HG03280 (cell line): ENCODE measurements around the gene DIO3.
"Not testable (repeated sequence)": the region's sequence is repeated elsewhere in the genome, so short reads cannot be mapped to it uniquely, and the experiment has no call there.

Experiments used
- ATAC-seq: cut with Tn5 transposase; IDR thresholded peaks from one replicate; pipeline ENCODE4 v1.9.1; 2021; ENCODE audit warnings: mild to moderate bottlenecking, moderate library complexity; ENCODE audit not compliant: unreplicated experiment

Gene DIO3

DNA sequence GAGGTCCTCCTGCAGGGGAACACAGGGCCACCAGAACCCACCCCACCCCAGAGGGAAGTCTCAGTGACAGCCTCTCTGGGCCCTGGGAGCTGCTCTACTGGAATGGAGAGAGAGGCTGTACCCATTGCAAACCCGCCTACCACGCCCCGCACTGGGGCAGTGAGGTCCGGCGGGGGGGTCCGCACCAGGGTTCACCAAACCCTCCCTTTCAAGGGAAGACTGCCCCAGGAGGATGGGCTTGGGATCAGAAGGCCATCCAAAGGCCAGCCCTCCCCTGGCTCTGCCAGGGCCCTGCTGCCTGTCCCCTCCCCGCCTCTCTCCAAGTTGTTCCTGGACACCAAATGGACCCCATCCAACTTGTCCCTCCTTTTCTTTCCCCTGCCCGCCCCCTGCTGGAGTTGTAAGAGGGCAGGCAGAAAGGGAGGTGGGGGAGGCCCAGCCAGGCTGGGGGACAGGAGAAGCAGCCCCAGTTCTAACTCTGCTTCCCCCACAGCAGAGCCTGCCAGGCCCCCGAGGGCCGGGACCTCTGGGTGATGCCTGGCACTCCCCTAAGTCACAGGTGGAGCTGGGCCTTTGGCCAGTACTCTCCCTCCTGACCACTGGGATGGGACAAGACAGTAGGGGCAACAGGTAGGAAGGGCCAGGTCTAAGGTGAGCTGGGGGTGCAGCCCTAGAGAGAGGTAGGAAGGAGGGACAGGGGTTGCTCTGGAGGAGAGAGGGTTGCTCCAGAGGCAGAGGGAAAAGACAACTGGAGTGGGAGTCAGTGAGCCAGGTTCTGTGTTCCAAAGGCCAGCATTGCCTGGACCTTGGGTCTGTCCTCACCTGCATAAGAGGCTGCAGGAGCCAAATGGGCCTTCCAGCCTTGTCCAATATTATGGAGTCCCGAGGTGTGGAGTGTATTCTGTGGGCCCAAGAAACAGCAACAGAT is 3.2 kb upstream of the DIO3 start:
- ATAC-seq, result no peak

DNA sequence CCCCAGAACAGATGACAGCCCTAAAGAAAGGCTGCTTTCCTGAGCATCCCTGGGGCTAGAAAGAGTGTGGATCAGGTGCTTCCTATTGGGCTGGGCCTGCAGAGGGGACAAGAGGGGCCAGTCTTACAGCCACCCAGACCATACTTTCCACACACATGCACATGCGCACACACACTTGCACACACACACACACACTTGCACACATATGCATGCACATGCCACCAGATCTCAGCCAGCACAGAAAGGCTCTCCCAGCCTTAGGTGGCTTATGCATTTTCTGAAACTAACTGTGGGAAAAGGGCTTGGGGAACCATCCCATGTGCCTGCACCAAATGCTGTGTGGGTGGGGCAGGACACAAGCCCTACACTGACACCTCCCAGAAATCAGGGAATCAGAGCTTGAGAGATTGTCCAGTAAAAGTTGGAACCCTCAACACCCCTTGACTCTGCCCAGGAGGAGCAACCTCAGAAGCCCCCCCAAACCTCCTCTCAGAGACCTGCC is 2.5 kb upstream of the DIO3 start:
- ATAC-seq, result no peak

DNA sequence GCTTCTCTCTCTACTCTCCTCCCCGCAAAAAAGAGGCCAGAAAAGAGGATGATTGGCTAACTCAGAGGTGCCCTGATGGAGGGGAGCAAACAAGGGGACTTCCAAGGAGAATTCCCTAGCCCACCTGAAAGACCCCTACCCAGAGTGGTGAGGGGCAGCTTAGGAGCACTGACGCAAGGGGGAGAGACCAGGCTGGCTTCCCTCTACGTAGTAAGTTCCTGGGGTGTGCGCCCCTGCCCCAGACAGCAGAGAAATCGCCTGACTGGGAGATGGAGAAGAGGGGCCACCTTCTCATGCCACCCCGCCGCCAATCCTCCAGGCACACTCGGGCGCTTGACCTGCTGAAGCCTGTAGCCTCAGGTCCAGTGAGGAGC is 2.1 kb upstream of the DIO3 start:
- no peak for ATAC-seq

DNA sequence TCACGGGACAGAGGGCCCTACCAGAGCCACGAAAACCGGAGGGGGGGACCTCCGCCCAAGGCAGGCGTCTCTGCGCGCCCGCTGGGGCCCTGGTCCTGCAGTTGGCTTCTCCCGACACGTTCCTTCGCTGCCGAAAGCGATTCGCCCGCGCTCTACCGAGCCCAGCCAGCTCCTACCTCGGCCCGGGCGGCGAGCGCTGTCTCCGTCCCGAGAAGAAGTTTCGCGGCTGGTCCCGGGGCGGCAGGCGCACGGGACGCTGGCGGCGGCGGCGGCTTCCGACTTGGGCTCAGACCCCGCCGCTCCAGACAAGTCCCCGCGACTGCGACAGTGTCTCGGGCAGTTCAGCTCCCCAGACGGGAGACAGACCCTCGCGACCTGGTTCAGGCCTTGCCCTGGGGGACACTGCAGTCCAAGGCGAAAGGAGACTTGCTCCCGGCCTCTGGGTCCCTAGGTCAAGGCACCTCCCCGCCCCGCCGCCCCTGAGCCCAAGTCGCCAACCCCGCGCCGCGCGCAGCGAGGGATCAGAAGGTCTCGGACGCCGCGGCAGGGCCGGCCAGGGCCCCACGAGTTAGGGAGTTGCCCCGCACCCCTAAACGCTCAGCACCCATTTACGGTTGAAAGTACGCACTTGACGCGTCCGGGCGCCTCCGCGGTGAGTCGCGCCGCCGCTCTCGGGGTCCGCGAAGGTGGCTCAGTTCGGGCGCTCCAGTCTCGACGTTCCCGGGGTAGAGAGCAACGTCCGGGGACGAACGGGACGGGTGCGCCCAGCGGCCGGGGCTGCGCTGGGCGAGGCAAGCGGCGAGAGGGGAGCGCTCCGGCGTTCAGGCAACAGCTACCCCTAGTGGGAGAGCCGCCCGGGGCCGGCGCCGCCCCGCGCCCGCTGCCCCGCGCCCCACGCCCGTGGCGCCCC is 1.4 kb upstream of the DIO3 start:
- no peak for ATAC-seq

DNA sequence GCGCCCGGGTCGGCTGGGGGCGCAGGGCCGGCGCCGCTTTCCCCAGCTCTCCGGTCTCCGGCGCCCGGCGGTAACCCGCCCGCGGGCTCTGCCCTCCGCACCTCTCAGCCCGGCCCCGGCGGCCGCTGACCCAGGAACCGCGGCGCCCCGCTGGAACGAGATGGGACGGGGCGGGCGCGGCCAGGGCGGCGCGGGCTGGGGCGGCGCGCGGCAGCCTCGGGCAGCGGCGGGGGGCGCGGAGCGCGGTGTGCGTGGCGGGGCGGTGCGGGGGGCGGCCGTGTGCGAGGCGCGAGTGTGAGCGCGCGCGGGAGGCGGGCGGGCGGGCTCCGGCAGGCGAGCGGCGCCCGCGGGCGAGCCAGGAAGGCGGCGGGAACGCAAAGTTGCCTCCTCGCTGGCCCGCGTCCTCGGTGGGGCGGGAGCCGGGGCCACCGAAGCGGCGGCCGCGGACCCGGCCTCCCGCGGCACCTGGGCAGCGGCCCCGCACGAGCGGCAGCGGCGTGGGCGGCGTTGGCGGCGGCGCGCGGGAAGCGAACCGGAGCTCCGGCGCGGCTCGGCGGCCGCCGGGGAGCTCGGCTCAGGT is 671 bp upstream of the DIO3 start:
- no peak for ATAC-seq

DNA sequence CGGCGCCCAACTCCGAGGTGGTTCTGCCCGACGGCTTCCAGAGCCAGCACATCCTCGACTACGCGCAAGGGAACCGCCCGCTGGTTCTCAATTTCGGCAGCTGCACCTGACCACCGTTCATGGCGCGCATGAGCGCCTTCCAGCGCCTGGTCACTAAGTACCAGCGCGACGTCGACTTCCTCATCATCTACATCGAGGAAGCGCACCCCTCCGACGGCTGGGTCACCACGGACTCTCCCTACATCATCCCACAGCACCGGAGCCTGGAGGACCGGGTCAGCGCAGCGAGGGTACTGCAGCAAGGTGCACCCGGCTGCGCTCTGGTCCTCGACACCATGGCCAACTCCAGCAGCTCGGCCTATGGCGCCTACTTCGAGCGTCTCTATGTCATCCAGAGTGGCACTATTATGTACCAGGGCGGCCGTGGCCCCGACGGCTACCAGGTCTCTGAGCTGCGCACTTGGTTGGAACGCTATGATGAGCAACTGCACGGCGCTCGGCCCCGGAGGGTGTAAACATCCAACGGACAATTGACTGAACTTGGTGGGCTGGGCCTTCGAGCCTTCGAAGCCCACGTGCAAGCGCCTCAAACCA is 699 bp downstream of the DIO3 start:
- ATAC-seq, result no peak

DNA sequence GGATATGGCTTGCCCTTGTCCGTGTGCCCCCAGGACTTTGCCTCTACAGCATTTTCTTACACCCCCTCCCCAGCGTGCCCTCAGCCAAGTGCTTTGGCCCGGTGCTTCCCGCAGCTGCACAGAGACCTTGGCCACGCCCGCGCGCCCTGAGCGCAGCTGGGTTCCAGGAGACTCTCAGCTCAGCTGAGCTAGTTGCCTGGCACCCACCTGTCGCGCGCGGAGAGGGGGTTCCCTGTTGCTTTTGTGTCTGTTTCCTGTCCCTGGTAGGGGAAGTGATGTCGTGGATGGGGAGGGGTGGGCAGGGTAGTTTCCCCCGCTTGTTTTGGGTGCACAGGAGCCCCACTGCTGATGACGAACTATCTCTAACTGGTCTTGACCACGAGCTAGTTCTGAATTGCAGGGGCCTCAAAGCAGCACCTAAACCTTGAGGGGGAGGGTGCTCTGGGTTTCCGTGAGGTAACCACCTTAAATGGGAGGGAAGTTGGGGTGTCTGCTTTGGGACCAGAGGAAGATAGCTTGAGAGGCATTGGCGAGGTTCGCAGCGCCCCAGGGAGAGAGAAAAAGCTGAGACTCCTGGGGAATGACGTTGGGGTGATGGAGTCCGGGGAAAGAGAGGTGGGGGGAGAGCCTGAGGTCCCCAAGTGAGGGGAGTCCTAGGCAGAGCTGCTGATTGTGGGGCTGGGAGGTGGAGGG is 1.5 kb downstream of the DIO3 start:
- ATAC-seq, result no peak

DNA sequence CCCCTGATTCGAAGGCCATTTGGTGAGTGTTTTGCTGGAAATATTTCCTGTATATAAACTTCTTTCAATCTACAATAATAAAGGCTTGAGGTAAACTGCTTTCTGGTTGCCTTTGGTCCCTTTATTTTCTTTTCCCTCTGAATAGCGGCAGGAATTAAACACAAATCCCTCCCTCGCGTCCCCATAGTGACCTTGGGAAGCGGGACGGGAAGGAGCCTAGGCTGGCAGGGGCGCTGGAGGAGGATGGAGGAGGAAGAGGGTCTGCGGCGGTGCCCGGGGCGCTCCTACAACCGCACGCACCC is 2.0 kb downstream of the DIO3 start:
- ATAC-seq, result no peak

DNA sequence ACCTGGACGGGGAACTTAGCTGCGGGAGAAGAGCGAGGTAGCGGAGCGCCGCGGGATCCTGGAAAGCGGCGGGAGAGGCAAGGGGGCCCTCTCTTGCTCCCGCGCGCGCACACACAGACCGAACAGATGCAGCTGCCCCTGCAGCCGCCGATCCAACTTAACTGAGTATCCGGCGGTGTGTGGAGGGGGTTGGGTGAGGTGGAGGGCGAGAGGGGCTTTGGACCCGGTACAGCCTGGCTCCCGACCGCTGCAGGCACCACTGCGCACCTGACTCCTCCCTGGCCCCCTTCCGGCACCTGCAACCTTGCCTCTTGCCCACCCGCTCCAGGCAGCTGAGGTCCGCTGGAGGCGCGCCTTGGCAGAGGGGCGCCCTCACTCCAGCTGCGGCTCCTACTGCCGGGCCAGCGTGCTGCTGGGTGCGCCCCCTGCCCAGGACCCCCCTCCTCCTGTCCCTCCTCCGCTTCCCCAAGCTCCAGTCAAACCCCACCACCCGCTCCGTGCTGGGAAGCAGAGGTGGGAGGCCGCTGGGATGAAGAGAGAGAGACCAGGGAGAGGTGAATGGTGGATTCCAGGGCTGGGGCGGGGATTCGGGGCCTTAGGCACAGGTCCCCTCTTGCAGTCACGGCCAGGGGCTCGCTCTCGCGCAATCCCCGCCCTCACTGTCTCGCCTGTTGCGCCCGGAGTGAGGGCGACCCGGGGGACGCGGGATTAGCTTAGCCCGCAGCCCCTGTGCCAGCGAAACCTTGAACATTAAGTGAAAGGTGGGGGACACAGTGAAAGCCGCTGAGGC is 2.6 kb downstream of the DIO3 start:
- ATAC-seq, result no peak

DNA sequence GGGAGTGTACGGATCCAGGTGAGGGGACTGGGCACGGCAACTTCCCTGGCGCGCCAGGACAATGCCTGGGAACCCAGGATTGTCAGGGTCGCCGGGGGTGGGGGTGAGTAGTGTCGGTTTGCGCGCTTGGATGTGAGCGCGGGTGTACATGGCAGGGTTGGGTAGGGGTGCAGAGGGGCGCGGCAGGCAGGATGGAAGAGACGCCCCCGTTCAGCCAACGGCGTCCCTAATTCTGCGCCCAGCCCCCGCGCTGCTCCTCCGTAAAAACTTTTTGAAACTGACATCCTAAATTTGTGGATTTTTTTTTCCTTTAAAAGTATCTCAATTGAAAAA is 3.1 kb downstream of the DIO3 start:
- no peak for ATAC-seq

DNA sequence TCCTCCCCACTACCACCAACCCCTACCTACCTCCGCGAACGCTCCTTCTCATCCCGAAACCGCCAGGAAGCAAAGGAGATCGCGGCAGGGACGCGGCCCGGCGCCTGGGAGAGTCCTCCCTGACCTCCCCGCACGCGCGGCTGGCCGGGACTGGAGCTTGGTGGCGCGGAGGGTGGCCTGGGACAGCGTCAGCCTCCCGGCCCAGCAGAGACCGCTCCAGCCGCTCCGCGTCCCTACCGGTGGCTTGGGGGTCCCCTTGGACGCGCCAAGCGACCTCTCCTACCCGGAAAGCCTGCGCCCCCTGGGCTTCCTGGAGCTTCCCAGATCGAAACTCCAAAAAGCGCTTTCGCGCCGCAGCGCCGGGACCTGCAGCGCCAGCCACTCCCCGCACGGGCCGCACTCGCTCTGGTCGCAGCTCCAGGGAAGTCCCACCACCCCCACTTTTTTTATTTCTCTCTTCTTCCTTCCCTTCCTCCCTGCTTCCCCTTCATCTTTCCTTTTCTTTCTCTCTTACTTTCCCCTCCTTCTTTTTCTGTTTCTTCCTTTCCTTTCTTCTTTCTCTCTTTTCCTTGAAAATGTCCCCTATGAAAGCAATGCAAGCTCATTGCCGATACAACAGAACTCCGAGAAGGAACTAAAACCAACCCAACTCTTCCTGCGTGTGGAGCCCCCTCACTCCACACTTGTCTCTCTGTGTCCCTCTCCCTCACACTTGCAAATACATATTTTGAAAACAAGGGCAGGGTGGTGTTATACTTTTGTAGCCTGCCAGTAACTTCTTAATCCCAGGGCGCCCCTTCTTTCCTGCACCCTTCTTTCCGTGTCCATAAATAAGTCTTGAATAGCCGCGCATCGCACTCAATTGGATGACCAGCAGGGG is 3.8 kb downstream of the DIO3 start:
- ATAC-seq, result no peak

DNA sequence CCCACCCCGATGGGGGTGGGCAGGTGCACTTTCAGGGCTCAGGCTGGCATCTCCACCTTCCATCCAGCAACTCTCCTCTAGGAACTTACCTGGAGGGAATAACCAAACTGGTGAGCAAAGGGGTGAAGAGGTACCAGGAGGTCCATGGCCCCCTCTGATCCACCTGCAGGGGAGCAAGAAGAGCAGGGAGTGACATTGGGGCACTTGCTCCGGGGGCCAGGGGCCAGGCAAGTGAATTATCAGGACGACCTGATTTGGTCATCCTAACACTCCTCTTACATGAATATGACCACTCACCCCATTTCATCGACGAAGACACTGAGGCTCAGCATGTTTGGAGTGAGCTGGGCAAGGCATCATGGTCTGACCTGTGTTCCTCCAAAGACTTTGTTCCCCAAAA is 6.0 kb downstream of the DIO3 start:
- no peak for ATAC-seq

DNA sequence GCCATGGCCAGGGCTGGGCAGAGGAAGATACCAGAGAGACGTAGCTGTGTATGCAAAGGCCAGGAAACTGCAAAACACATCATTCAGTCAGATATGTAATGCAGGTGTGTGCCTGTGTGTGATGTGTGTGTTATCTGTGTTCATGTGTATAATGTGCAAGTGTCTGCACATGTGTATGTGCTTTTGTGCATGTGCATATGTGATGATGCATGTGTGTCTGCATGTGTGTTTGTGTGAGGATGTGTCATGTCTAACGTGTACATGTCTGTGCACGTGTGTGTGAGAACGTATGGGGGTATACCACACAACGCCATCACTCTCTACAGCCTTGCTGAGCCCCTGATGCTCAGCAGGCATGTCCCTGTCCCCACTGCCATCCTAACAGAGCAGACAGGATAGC is 9.7 kb downstream of the DIO3 start:
- ATAC-seq, result no peak

DNA sequence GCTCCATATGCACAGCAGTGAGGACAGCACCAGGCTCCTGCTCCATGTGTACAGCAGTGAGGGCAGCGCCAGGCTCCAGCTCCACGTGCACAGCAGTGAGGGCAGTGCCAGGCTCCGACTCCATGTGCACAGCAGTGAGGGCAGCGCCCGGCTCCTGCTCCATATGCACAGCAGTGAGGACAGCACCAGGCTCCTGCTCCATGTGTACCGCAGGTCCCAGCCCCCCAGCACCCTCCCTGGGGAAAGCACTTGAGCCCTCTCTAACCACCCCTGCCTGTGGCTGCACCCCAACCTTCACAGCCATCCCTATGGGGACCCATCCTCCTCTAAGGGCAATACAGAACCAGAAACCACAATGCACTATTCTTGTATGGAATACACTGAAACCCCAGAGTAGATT is 11.2 kb downstream of the DIO3 start:
- ATAC-seq, result not testable (repeated sequence)

DNA sequence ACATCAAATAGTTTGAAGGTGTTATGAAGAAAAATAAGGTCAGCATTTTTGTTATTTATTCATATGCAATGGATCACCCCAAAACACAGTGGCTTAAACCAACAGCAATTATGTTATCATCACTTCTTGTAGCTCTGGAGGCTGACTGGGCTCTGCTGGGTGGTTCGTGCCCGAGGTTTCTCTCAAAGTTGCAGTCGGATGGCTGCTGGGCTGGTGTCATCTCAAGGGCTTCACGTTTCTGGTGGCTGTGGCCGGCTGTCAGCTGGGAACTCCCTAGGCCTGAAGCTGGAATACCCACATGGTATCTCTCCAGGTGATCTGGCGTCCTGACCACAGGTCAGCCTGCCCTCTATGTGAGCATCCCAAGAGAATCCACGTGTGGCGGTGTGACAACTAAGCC is 12.0 kb downstream of the DIO3 start:
- no peak for ATAC-seq

DNA sequence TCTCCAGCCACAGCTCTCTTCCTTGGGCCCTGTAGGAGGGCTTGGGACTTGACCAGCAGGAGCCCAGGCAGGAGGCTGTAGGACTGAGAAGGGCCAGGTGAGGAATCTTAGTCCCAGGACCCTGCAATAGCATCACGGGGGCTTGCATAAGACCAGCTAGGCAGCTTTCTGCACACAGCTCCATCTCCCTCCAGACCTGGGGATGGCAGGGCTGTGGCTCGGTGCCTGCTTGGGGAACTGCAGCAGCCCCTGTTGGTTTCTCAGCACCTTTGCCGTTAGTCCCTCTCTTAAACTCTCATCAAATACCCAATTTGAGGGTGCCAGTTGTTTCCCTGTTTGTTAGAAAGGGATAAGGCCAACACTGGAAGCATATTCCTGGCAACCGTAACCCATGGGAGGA is 14.3 kb downstream of the DIO3 start:
- no peak for ATAC-seq

DNA sequence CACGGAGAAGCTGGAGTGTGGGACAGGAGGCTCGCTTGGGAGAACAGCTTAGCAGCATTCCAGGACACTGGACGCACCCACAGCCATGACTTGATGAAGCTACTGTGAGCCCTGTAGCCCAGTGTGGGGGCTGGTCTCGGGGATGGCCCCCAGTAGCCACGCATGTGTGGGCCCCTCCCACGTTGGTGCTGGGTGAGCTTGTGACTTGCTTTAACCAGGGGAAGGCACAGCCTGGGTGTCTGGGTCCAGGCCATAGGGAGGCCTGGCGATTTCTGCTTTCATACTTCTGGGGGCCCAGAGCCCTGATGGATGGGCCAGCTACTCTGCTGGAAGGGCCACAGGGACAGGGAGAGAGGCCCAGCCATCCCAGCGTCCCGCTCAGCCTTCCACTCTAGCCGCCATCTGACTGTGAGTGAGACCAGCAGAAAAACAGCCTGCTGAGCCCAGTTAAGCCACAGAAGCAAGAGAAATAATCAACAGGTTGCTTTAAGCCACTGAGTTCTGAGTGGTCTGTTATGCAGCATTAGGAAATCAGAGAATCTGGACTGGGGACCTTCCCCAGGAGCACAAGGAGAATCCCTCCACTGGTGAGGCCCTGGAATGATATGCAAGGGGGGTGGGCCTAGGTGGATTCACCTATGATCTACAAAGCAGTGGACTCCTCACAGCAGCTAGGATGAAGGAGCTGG is 16.1 kb downstream of the DIO3 start:
- ATAC-seq, result no peak

DNA sequence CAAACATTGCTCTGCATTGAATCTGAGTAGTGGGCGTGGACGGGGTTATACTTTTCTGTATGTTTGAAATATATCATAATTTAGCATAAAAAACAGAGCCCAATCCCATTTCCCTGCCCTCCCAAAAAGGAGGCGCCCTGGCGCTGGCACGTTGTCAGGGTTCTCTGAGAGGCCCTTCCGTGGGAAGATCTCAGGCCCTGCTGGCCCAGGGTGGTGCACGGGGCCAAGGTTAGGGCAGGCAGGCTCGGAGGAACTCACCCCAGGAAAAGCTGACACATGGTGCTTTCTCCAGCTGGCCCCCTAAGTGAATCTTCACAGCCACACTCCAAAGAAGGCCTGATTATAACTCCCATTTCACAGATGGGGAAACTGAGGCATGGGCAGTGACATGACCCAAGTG is 17.2 kb downstream of the DIO3 start:
- ATAC-seq, result no peak
